ENCODE data around the gene MIER3. TPM values are rescaled to one million over a fixed set of nuclear protein-coding genes. Genes with fewer than 3 reads are reported as not detected.

Gene MIER3, protein sequence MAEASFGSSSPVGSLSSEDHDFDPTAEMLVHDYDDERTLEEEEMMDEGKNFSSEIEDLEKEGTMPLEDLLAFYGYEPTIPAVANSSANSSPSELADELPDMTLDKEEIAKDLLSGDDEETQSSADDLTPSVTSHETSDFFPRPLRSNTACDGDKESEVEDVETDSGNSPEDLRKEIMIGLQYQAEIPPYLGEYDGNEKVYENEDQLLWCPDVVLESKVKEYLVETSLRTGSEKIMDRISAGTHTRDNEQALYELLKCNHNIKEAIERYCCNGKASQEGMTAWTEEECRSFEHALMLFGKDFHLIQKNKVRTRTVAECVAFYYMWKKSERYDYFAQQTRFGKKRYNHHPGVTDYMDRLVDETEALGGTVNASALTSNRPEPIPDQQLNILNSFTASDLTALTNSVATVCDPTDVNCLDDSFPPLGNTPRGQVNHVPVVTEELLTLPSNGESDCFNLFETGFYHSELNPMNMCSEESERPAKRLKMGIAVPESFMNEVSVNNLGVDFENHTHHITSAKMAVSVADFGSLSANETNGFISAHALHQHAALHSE
- 10 to 100 TPM; 19.8 to 38.5 (median 29.5) TPM for total RNA-seq

GRCh38 chr5:56951946-56952691, at the start of gene MIER3:
MIER3 (minus strand) TSS chr5:56952123; CDS start chr5:56952102, 21 bp downstream.
- peak in 1 of 6 experiments; percentile 7 for TF ChIP-seq CTCF (IDR thresholded peaks at IDR 0.05)
- TF ChIP-seq POLR2A (IDR thresholded peaks at IDR 0.05), result peak in 1 of 2 donors; percentile 51
- Histone ChIP-seq H3K27me3 (no peaks in the 10 kb centered on the region), H3K4me3 (peak within 1 kb of the TSS; percentile 72 to 98 (median 92)), H3K36me3 (peaks cover 0 to 10% (median 0%) of the 10 kb centered on the region in 3 donors), H3K9me3 (no peaks in the 10 kb centered on the region), H3K27ac (peak within 1 kb of the TSS; percentile 72 to 90 (median 86)), H3K4me1 (peaks cover 0 to 16% (median 1%) of the 10 kb centered on the region in 4 donors)
- DNase-seq, result peak; percentile 67 to 90 (median 88)

GRCh38 chr5:56995596-56995995, 43.7 kb upstream of the MIER3 start:
- Histone ChIP-seq H3K27me3 (no peaks in the 10 kb centered on the region), H3K9me3 (no peaks in the 10 kb centered on the region), H3K4me3 (no peak overlapping the region), H3K27ac (no peak overlapping the region), H3K36me3 (no peaks in the 10 kb centered on the region), H3K4me1 (no peaks in the 10 kb centered on the region)
- DNase-seq, result peak in 1 of 3 donors; percentile 60
- TF ChIP-seq POLR2A (IDR thresholded peaks at IDR 0.05) (no peak), CTCF (IDR thresholded peaks at IDR 0.05) (no peak)

GRCh38 chr5:56993241-56993640, 41.3 kb upstream of the MIER3 start:
- Histone ChIP-seq H3K4me1 (no peaks in the 10 kb centered on the region), H3K27ac (no peak overlapping the region), H3K4me3 (no peak overlapping the region), H3K36me3 (no peaks in the 10 kb centered on the region), H3K9me3 (no peaks in the 10 kb centered on the region), H3K27me3 (no peaks in the 10 kb centered on the region)
- no peak for TF ChIP-seq CTCF (IDR thresholded peaks at IDR 0.05)
- TF ChIP-seq POLR2A (IDR thresholded peaks at IDR 0.05), result no peak
- no peak for DNase-seq

GRCh38 chr5:56989676-56990075, 37.8 kb upstream of the MIER3 start:
- TF ChIP-seq CTCF (IDR thresholded peaks at IDR 0.05) (no peak), POLR2A (IDR thresholded peaks at IDR 0.05) (no peak)
- DNase-seq, result no peak
- no peaks in the 10 kb centered on the region for H3K36me3 ChIP-seq
- no peaks in the 10 kb centered on the region for H3K9me3 ChIP-seq
- no peaks in the 10 kb centered on the region for H3K4me1 ChIP-seq
- no peak overlapping the region for H3K4me3 ChIP-seq
- no peak overlapping the region for H3K27ac ChIP-seq
- H3K27me3 ChIP-seq, result no peaks in the 10 kb centered on the region

DNA sequence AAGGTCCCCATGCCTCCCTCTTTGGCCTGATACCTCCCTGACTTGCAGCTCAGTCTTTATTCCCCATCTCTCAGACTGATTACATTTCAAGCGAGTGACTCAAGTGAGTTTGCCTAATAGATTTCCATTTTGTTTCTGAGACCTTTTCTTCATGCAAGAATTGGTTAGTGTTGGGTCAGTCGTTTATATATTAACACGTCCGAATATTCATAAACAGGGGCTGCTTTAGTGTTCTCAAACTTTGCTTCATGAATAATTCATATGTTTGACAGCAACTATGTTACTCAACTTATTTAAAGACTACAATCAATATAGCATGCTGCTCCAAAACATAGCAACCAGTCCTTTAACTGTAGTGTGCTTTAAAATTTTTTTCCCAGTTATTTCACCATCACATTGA, 36.6 kb upstream of the MIER3 start:
- no peaks in the 10 kb centered on the region for H3K4me1 ChIP-seq
- H3K9me3 ChIP-seq, result no peaks in the 10 kb centered on the region
- no peaks in the 10 kb centered on the region for H3K36me3 ChIP-seq
- H3K4me3 ChIP-seq, result no peak overlapping the region
- no peak for DNase-seq
- no peak overlapping the region for H3K27ac ChIP-seq
- no peaks in the 10 kb centered on the region for H3K27me3 ChIP-seq
- no peak for TF ChIP-seq POLR2A (IDR thresholded peaks at IDR 0.05)
- TF ChIP-seq CTCF (IDR thresholded peaks at IDR 0.05), result no peak

Data from Peyer's patch (tissue), 4 donors.